Liver (tissue), 4 donors: ENCODE results near the gene CBLL1. TPM values are rescaled to one million over a fixed set of nuclear protein-coding genes. Genes with fewer than 3 reads are reported as not detected.

Source experiments
- polyA plus RNA-seq, 2 donors: library from polyadenylated mRNA; stranded (reverse) in 1 of 2; unstranded in 1 of 2; fragments of 200-250 nt in 1 of 2; fragments of >200 nt in 1 of 2; fragmentation: Nextera tagmentation in 1 of 2; extraction: Ambion mirVana in 1 of 2; gene quantifications; one replicate each; pipeline versions ENCODE4 v1.2.1 to v1.2.3, GENCODE V29; 2013 to 2015
- total RNA-seq, 2 donors: library from RNA; depleted of rRNA; stranded (reverse); fragments of >200 nt; gene quantifications; one replicate each; pipeline ENCODE4 v1.2.3, GENCODE V29; 2014
- donor health status: healthy.
- donor health status: healthy.
- donor health status: healthy.

CBLL1 gene
- total and polyA plus RNA-seq, 4 donors: 5.2 to 17.0 (median 10.0) TPM

Other genes with a start within 250 kb of the CBLL1 start
- 10 to 100 TPM; 12.7 to 27.1 TPM for gene COG5, start 180.2 kb upstream of the CBLL1 start, total RNA-seq
- 1 to 10 TPM; 4.1 TPM for gene COG5, start 180.2 kb upstream of the CBLL1 start, polyA plus RNA-seq
- gene DUS4L, start 180.2 kb upstream of the CBLL1 start, total RNA-seq: 1 to 10 TPM; 3.6 to 5.3 TPM
- gene DUS4L, start 180.2 kb upstream of the CBLL1 start, polyA plus RNA-seq: 1 to 10 TPM; 1.9 to 3.4 TPM
- 10 to 100 TPM; 40.2 to 77.7 TPM for gene BCAP29, start 163.9 kb upstream of the CBLL1 start, total RNA-seq
- 10 to 100 TPM; 19.5 to 33.5 TPM for gene BCAP29, start 163.9 kb upstream of the CBLL1 start, polyA plus RNA-seq
- under 1 TPM; 0.19 to 0.25 TPM for gene SLC26A4, start 83.3 kb upstream of the CBLL1 start, total RNA-seq
- under 1 TPM in 1 of 2 donors, not detected in 1; 0.08 TPM for gene SLC26A4, start 83.3 kb upstream of the CBLL1 start, polyA plus RNA-seq
- under 1 TPM; under 0.01 to 0.19 TPM for gene SLC26A3, start 59.1 kb downstream of the CBLL1 start, total RNA-seq
- gene SLC26A3, start 59.1 kb downstream of the CBLL1 start, polyA plus RNA-seq: under 1 TPM; 0.09 to 0.49 TPM
- 10 to 100 TPM; 49.4 to 78.1 TPM for gene DLD, start 147.0 kb downstream of the CBLL1 start, total RNA-seq
- 100 to 1,000 TPM in 1 of 2 donors, 10 to 100 TPM in 1; 56.1 to 121 TPM for gene DLD, start 147.0 kb downstream of the CBLL1 start, polyA plus RNA-seq